UCSD-AML1 (cell line): Measurements from ENCODE around the gene MSRB2.

ENCODE experiments used
- DNase-seq: peaks from one replicate; lab custom pipeline; 2025; ENCODE audit not compliant: unreplicated experiment; lab: John Stamatoyannopoulos, UW

Gene MSRB2

GRCh38 chr10:23158370-23158769, 63.0 kb downstream of the MSRB2 start:
- DNase-seq = peak; percentile 23

DNA sequence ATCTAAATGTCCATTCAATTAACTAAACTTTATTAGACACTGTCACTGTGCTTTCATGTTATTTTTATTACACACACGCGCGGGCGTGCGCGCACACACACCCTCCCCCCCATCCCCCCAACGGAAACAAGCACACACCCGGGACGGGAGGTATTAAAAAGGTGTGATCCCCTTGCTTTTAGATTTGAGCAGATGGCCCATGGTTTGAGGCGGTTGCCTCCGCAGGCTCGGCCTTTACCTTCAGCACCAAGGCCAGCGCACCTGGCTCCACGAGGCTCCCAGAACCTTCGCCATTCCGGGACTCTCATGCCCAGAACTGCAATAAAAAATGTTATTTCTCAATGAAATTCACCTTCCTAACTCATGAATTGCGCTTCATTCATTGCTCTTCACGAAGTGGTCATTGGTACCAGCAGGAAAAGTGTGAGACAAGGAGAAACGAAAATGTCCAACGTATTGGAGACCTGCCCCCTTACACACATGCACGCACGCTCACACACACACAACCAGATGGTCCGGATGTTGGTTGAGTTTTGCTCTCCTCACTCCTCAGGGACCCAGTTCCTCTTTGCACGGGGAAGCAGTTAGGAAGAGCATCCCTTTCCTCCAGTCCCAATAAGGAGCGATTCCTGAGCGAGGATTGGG, 76.0 kb downstream of the MSRB2 start:
- no peak for DNase-seq
